Breast epithelium (tissue), 4 donors: ENCODE measurements around the gene BORCS6. TPM values are rescaled to one million over a fixed set of nuclear protein-coding genes. Genes with fewer than 3 reads are reported as not detected.
"Not testable (repeated sequence)": the region's sequence is repeated elsewhere in the genome, so short reads cannot be mapped to it uniquely, and the experiment has no call there.

Experiments
- DNase-seq, 2 donors: peaks; one replicate each; pipeline ENCODE4 v3.0.0-alpha.2; 2019; ENCODE audit warnings: low spot score in 2 of 2
- H3K27ac ChIP-seq, 2 donors: fragments of 200-600 bp; sonication (generic) in 1 of 2; one replicate each; pipeline ENCODE4 v1.5.1; 2016 to 2019; ENCODE audit warnings: mild to moderate bottlenecking in 1 of 2
- H3K27me3 ChIP-seq, 2 donors: fragments of 200-600 bp; sonication (generic) in 1 of 2; one replicate each; pipeline versions ENCODE4 v1.5.1 to v1.6.0; 2017 to 2019; ENCODE audit warnings: control low read depth in 1 of 2, mild to moderate bottlenecking in 1 of 2
- H3K36me3 ChIP-seq: fragments of 200-600 bp; one replicate; pipeline ENCODE4 v1.5.1; 2019
- H3K4me1 ChIP-seq, 2 donors: fragments of 200-600 bp; sonication (generic); one replicate each; pipeline ENCODE4 v1.5.1; 2016 to 2019; ENCODE audit warnings: control low read depth in 1 of 2
- H3K4me3 ChIP-seq, 3 donors: fragments of 200-600 bp; sonication (generic); 1 replicate in 2 of 3; 2 replicates in 1 of 3; pipeline ENCODE4 v1.5.1; 2016 to 2019; ENCODE audit warnings: mild to moderate bottlenecking in 3 of 3, moderate library complexity in 2 of 3
- H3K9me3 ChIP-seq, 2 donors: fragments of 200-600 bp; sonication (generic) in 1 of 2; one replicate each; pipeline ENCODE4 v1.5.1; 2016 to 2019; ENCODE audit warnings: control low read depth in 1 of 2
- POLR2A ChIP-seq: fragments of 450-650 bp; IDR thresholded peaks from one replicate; pipeline ENCODE4 v1.6.1; 2016; ENCODE audit warnings: antibody characterized with exemption, mild to moderate bottlenecking, moderate library complexity
- POLR2AphosphoS5 ChIP-seq, 3 donors: sonication (generic); formaldehyde crosslinking; IDR thresholded peaks; one replicate each; pipeline ENCODE4 v1.6.1; 2017; ENCODE audit warnings: antibody characterized with exemption in 3 of 3
- intact Hi-C: fragments of 100-400 bp; cut with DNase I; formaldehyde crosslinking; loops from one replicate; pipeline ENCODE4 v1.15.1; 2023; ENCODE audit warnings: low total_unique reads
- total RNA-seq, 3 donors: library from RNA; depleted of rRNA; stranded (reverse); fragments of >200 nt; gene quantifications; one replicate each; pipeline ENCODE4 v1.1.0, GENCODE V29; 2016
- TF ChIP-seq, protein P1 (sequence below), 3 donors: fragments of 450-650 bp; IDR thresholded peaks; one replicate each; pipeline ENCODE4 v1.5.1; 2016 to 2017; ENCODE audit warnings: antibody characterized with exemption in 3 of 3, mild to moderate bottlenecking in 3 of 3, moderate library complexity in 3 of 3

The BORCS6 gene
- total RNA-seq, 3 donors from 2014 or later: 8.5 to 11.5 (median 10.8) TPM

DNA sequence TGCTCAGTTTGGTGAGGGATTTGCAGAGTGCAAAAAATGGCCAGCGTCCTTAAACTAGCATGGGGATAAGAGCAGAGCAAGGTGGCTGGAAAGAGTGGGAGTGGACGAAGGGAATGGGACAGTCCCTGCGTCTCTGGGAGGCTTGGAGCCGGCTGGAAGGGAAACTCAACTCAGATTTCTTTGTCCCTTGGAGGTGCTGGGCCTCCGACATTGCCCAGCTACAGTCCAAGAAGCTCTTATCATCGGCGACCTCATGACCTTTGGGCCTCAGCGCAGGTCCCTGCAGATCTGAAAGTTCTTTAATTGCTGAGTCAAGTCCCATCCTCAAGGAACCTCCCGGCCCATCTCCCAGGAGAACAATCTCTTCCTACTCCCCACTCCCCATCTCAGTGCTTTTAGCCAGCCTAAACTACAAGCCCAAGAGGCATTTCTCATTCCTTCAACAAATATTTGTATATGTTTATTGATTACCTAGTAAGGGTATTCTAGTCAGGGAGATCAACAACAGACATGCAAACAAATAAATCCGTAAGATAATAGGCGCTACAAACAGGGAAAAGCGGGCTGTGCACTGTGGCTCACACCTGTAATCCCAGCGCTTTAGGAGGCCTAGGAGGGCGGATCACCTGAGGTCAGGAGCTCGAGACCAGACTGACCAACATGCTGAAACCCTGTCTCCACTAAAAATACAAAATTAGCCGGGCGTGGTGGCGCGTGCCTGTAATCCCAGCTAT lies 12.8 kb downstream of the BORCS6 start:
- TF ChIP-seq POLR2AphosphoS5 (IDR thresholded peaks at IDR 0.05) (no peak), POLR2A (no peak)
- TF ChIP-seq, protein P1, sequence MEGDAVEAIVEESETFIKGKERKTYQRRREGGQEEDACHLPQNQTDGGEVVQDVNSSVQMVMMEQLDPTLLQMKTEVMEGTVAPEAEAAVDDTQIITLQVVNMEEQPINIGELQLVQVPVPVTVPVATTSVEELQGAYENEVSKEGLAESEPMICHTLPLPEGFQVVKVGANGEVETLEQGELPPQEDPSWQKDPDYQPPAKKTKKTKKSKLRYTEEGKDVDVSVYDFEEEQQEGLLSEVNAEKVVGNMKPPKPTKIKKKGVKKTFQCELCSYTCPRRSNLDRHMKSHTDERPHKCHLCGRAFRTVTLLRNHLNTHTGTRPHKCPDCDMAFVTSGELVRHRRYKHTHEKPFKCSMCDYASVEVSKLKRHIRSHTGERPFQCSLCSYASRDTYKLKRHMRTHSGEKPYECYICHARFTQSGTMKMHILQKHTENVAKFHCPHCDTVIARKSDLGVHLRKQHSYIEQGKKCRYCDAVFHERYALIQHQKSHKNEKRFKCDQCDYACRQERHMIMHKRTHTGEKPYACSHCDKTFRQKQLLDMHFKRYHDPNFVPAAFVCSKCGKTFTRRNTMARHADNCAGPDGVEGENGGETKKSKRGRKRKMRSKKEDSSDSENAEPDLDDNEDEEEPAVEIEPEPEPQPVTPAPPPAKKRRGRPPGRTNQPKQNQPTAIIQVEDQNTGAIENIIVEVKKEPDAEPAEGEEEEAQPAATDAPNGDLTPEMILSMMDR (IDR thresholded peaks at IDR 0.05): no peak
- peaks cover 0 to 9% of the 10 kb centered on the region in 2 donors for H3K4me1 ChIP-seq
- H3K27ac ChIP-seq: peak overlapping the region; percentile 95
- no peaks in the 10 kb centered on the region for H3K27me3 ChIP-seq
- intact Hi-C loops: no loop called here
- no peaks in the 10 kb centered on the region for H3K36me3 ChIP-seq
- no peaks in the 10 kb centered on the region for H3K9me3 ChIP-seq
- no peak for DNase-seq
- H3K4me3 ChIP-seq: peak overlapping the region; percentile 62 to 84 (median 71)

- H3K27ac ChIP-seq: peak within 1 kb of the TSS; percentile 95
- TF ChIP-seq POLR2A (no peak), POLR2AphosphoS5 (IDR thresholded peaks at IDR 0.05) (peak in 2 of 3 donors; percentile 12 to 14)
Measured at GRCh38 chr17:8176197-8176940, 13.6 kb downstream of the BORCS6 start, which contains the start of gene TMEM107. TSS of gene TMEM107 (minus strand) at chr17:8176380. CDS start at chr17:8176286, 94 bp downstream.

GRCh38 chr17:8175795-8176196 lies 14.2 kb downstream of the BORCS6 start:
- peak overlapping the region; percentile 62 to 84 (median 71) for H3K4me3 ChIP-seq
- no peaks in the 10 kb centered on the region for H3K9me3 ChIP-seq
- H3K27me3 ChIP-seq: no peaks in the 10 kb centered on the region
- H3K36me3 ChIP-seq: no peaks in the 10 kb centered on the region
- peaks cover 0 to 9% of the 10 kb centered on the region in 2 donors for H3K4me1 ChIP-seq
- no peak for DNase-seq
- H3K27ac ChIP-seq: peak overlapping the region; percentile 95
- TF ChIP-seq, protein P1 (IDR thresholded peaks at IDR 0.05): peak in 1 of 3 donors; percentile 11
- TF ChIP-seq POLR2AphosphoS5 (IDR thresholded peaks at IDR 0.05): no peak
- intact Hi-C loops: no loop called here

More at GRCh38 chr17:8176197-8176940, 13.6 kb downstream of the BORCS6 start, which contains the start of gene TMEM107:
- H3K36me3 ChIP-seq: no peaks in the 10 kb centered on the region
- peak; percentile 72 to 87 for DNase-seq
- no peaks in the 10 kb centered on the region for H3K27me3 ChIP-seq
- intact Hi-C loops: no loop called here
- peak within 1 kb of the TSS; percentile 62 to 84 (median 71) for H3K4me3 ChIP-seq
- no peaks in the 10 kb centered on the region for H3K9me3 ChIP-seq
- peaks cover 0 to 9% of the 10 kb centered on the region in 2 donors for H3K4me1 ChIP-seq

GRCh38 chr17:8173871-8174322 lies 16.1 kb downstream of the BORCS6 start:
- intact Hi-C loops: no loop called here
- Histone ChIP-seq H3K9me3 (no peaks in the 10 kb centered on the region), H3K27ac (peak overlapping the region; percentile 95), H3K4me1 (peaks cover 0 to 9% of the 10 kb centered on the region in 2 donors), H3K36me3 (no peaks in the 10 kb centered on the region), H3K4me3 (peak overlapping the region; percentile 33 to 59 (median 47)), H3K27me3 (no peaks in the 10 kb centered on the region)
- DNase-seq: no peak
- TF ChIP-seq POLR2A (no peak), POLR2AphosphoS5 (IDR thresholded peaks at IDR 0.05) (no peak)
- TF ChIP-seq, protein P1 (IDR thresholded peaks at IDR 0.05): no peak

GRCh38 chr17:8173056-8173870 lies 16.7 kb downstream of the BORCS6 start:
- peak in 1 of 2 donors; percentile 86 for DNase-seq
- intact Hi-C loops: no loop called here
- peak; percentile 100 for TF ChIP-seq POLR2A
- peak; percentile 94 to 100 (median 99) for TF ChIP-seq POLR2AphosphoS5 (IDR thresholded peaks at IDR 0.05)
- TF ChIP-seq, protein P1 (IDR thresholded peaks at IDR 0.05): peak in 1 of 3 donors; percentile 25
- Histone ChIP-seq H3K27me3 (no peaks in the 10 kb centered on the region), H3K4me1 (peaks cover 0 to 9% of the 10 kb centered on the region in 2 donors), H3K36me3 (no peaks in the 10 kb centered on the region), H3K27ac (peak overlapping the region; percentile 95), H3K9me3 (no peaks in the 10 kb centered on the region), H3K4me3 (peak overlapping the region; percentile 33 to 59 (median 47))

DNA sequence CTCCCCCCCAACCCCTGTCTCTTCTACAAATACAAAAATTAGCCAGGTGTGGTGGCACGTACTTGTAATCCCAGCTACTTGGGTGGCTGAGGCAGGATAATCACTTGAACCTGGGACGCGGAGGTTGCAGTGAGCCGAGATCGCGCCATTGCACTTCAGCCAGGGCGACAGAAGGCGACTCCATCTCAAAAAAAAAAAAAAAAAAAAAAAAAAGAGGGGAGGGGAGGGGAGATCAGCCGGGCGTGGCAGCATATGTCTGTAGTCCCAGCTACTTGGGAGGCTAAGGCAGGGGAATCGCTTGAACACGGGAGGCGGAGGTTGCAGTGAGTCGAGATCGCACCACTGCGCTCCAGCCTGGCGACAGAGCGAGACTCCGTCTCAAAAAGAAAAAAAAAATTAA lies 19.8 kb downstream of the BORCS6 start:
- DNase-seq, intact Hi-C loops: not testable (repeated sequence)

More for the DNA sequence above, 19.8 kb downstream of the BORCS6 start:
- H3K4me1 ChIP-seq, H3K9me3 ChIP-seq, H3K27ac ChIP-seq, H3K36me3 ChIP-seq, H3K27me3 ChIP-seq, H3K4me3 ChIP-seq: not testable (repeated sequence)
